GM12878 (cell line): ENCODE results near the gene RELT. TPM values are rescaled to one million over a fixed set of nuclear protein-coding genes. Genes with fewer than 3 reads are reported as not detected.

Source experiments
- ATAC-seq: fragments of 200-7000 bp; cut with Tn5 transposase; 3 replicates; pipeline ENCODE4 v1.9.1; 2020; ENCODE audit warnings: mild to moderate bottlenecking, moderate library complexity
- BruUV-seq: library from RNA; stranded (reverse); fragments of 400-500 nt; replicated peaks from 2 replicates; lab custom pipeline; 2021; lab: Mats Ljungman, UMichigan
- CTCF ChIA-PET: fragments of 300-600 bp; sonication (Branson Sonifier 250); formaldehyde crosslinking; extraction: SDS; loops from one replicate; lab custom pipeline; 2021; ENCODE audit warnings: inconsistent platforms; lab: Yijun Ruan, JAX
- POLR2A ChIA-PET: fragments of 350-600 bp; formaldehyde crosslinking; extraction: SDS; loops from one replicate; lab custom pipeline; 2021; ENCODE audit warnings: inconsistent platforms; lab: Charles Lee
- RAD21 ChIA-PET: fragments of 300-600 bp; sonication (Branson Sonifier 250); formaldehyde crosslinking; loops from one replicate; lab custom pipeline; 2023; ENCODE audit warnings: antibody characterized with exemption; ENCODE audit not compliant: unreplicated experiment; lab: Charles Lee
- SMC1A ChIA-PET: fragments of 300-600 bp; sonication (Branson Sonifier 250); formaldehyde crosslinking; loops from one replicate; lab custom pipeline; 2023; ENCODE audit not compliant: unreplicated experiment, uncharacterized antibody; lab: Charles Lee
- DNase-seq: peaks from one replicate; pipeline ENCODE4 v3.0.0-alpha.2; 2011; ENCODE audit warnings: low read depth, low spot score
- FAIRE-seq: peaks from 3 replicates; lab custom pipeline; 2011; peaks lifted over from hg19 to GRCh38; lab: Jason Lieb, UNC
- H2AFZ ChIP-seq: 2 replicates; pipeline ENCODE4 v1.6.0; 2011; ENCODE audit warnings: low read depth, low read length, control low read depth; ENCODE audit not compliant: control insufficient read depth
- H3K27ac ChIP-seq: 2 replicates; pipeline ENCODE4 v1.5.1; 2011; ENCODE audit warnings: control low read depth; ENCODE audit not compliant: control insufficient read depth, insufficient read depth
- H3K27me3 ChIP-seq, 2 experiments: replicated peaks in 1 of 2; 2 replicates each; pipeline versions ENCODE4 v1.6.0 to v1.6.1; 2011; ENCODE audit warnings: low read length in 1 of 2; ENCODE audit not compliant: control insufficient read depth in 2 of 2, insufficient read depth in 2 of 2
- H3K36me3 ChIP-seq, 2 experiments: 2 replicates each; pipeline ENCODE4 v1.5.1; 2011; ENCODE audit warnings: low read length in 1 of 2; ENCODE audit not compliant: control insufficient read depth in 2 of 2, insufficient read depth in 2 of 2
- H3K4me1 ChIP-seq: 2 replicates; pipeline ENCODE4 v1.6.1; 2011; ENCODE audit warnings: mild to moderate bottlenecking, low read length, moderate library complexity, mixed read lengths; ENCODE audit not compliant: control insufficient read depth, insufficient read depth
- H3K4me2 ChIP-seq: 2 replicates; pipeline ENCODE4 v1.6.0; 2011; ENCODE audit warnings: control low read depth; ENCODE audit not compliant: control insufficient read depth, insufficient read depth
- H3K4me3 ChIP-seq: fragments of 200-600 bp; sonication (generic); 2 replicates; pipeline ENCODE4 v1.5.1; 2016
- H3K79me2 ChIP-seq: 2 replicates; pipeline ENCODE4 v1.6.0; 2011; ENCODE audit warnings: low read length; ENCODE audit not compliant: control insufficient read depth, insufficient read depth
- H3K9ac ChIP-seq: 2 replicates; pipeline ENCODE4 v1.8.0; 2011; ENCODE audit warnings: low read length, control low read depth, mixed read lengths; ENCODE audit not compliant: control insufficient read depth, insufficient read depth
- H3K9me3 ChIP-seq: replicated peaks from 3 replicates; pipeline ENCODE4 v1.5.1; 2011; ENCODE audit warnings: mild to moderate bottlenecking, low read length; ENCODE audit not compliant: control insufficient read depth, insufficient read depth
- H4K20me1 ChIP-seq: 2 replicates; pipeline ENCODE4 v1.6.0; 2011; ENCODE audit not compliant: control insufficient read depth, insufficient read depth
- CUX1 ChIP-seq: IDR thresholded peaks from 2 replicates; pipeline ENCODE4 v1.6.1; 2012; ENCODE audit warnings: improper control_type of control experiment, low read depth, low read length; ENCODE audit not compliant: insufficient replicate concordance
- FOXK2 ChIP-seq: fragments of 450-650 bp; IDR thresholded peaks from 2 replicates; pipeline ENCODE4 v1.6.1; 2017; ENCODE audit warnings: mild to moderate bottlenecking, moderate library complexity
- NFYA ChIP-seq: IDR thresholded peaks from 2 replicates; pipeline ENCODE4 v1.6.1; 2011; ENCODE audit warnings: low read depth, mild to moderate bottlenecking, low read length, improper control_type of control experiment, borderline replicate concordance
- SMAD5 ChIP-seq: IDR thresholded peaks from 2 replicates; pipeline ENCODE4 v1.6.1; 2016; ENCODE audit warnings: antibody characterized with exemption, low read depth
- WGBS: methylation state at CpG from one replicate; pipeline ENCODE4 v1.1.6; 2016; ENCODE audit warnings: low lambda C conversion rate; ENCODE audit not compliant: insufficient replicate concordance, insufficient coverage; ENCODE audit errors: missing lambda C conversion rate; 5-methylcytosine and 5-hydroxymethylcytosine counted together
- in situ Hi-C: fragments of 300-500 bp; cut with MboI; formaldehyde crosslinking; loops from 9 replicates; pipeline ENCODE4 v1.14.3; 2018; ENCODE audit warnings: mixed read lengths
- intact Hi-C: fragments of 100-400 bp; cut with micrococcal nuclease; formaldehyde crosslinking; loops from one replicate; pipeline ENCODE4 v1.14.2; 2022; ENCODE audit not compliant: unreplicated experiment
- polyA plus RNA-seq, 11 experiments: library from polyadenylated mRNA; depleted of rRNA in 4 of 11; unstranded in 6 of 11; stranded (reverse) in 5 of 11; fragments of >200 nt; fragmentation: Nextera tagmentation in 4 of 11; fragmentation: Illumina TruSeq in 1 of 11; extraction: Ambion mirVana in 4 of 11; extraction: Trizol in 1 of 11; gene quantifications; 1 replicate in 1 of 11; 2 replicates in 10 of 11; pipeline versions ENCODE4 v1.2.1 to v1.2.3, GENCODE V29; 2011 to 2016; ENCODE audit warnings: inconsistent platforms in 2 of 11, missing spikeins in 2 of 11, low read depth in 1 of 11
- total RNA-seq, 4 experiments: library from RNA; depleted of rRNA in 3 of 4; stranded (reverse); fragments of >200 nt in 3 of 4; fragmentation: Illumina TruSeq in 1 of 4; extraction: Trizol in 1 of 4; gene quantifications; 2 replicates each; pipeline versions ENCODE4 v1.2.1 to v1.2.3, GENCODE V29; 2013 to 2021

Gene RELT
- total and polyA plus RNA-seq, 10 of the 15 experiments (the other 5 are each of a cell fraction or from before 2014, with no cell fraction given) = 1.2 to 28.5 (median 10.8) TPM

- Histone ChIP-seq H4K20me1 (no peaks in the 10 kb centered on the region), H2AFZ (no peak overlapping the region), H3K9ac (no peak overlapping the region), H3K4me3 (no peak overlapping the region), H3K79me2 (no peaks in the 10 kb centered on the region), H3K4me1 (no peaks in the 10 kb centered on the region), H3K4me2 (no peak overlapping the region), H3K36me3 (peaks cover 0 to 6% of the 10 kb centered on the region in 2 experiments; a peak in 1 of 4 replicates), H3K27me3 (no peaks in the 10 kb centered on the region), H3K27ac (no peak overlapping the region), H3K9me3 (no peaks in the 10 kb centered on the region)
- CTCF ChIA-PET = interaction anchor here (1.1 to 15.3 kb wide), 5 partner anchors 9 to 300 kb away, joined by 3 to 400 read pairs (median 5); no protein-coding TSS in a partner anchor
- TF ChIP-seq CUX1 (no peak), SMAD5 (no peak), FOXK2 (no peak), NFYA (no peak)
- no peak for ATAC-seq
- SMC1A ChIA-PET = interaction anchor here (1.7 kb wide), 1 partner anchor 10 kb away, joined by 5 read pairs; no protein-coding TSS in a partner anchor
- intact Hi-C loops (no loop called here), in situ Hi-C loops (no loop called here)
- RAD21 ChIA-PET = interaction anchor here (1.9 kb wide), 1 partner anchor 9 kb away, joined by 7 read pairs; no protein-coding TSS in a partner anchor
- no TSS peak for BruUV-seq
- DNase-seq = no peak
- FAIRE-seq = no peak
- 53% methylated on average over 8 of the region's 8 CpGs for WGBS
- POLR2A ChIA-PET = interaction anchor here (1.0 kb wide), 1 partner anchor 33 kb away, joined by 3 read pairs; no protein-coding TSS in a partner anchor
These were observed 15.3 kb upstream of the RELT start for GRCh38 chr11:73360743-73361369.
